ENCODE measurements around the gene C12orf50.

DNA sequence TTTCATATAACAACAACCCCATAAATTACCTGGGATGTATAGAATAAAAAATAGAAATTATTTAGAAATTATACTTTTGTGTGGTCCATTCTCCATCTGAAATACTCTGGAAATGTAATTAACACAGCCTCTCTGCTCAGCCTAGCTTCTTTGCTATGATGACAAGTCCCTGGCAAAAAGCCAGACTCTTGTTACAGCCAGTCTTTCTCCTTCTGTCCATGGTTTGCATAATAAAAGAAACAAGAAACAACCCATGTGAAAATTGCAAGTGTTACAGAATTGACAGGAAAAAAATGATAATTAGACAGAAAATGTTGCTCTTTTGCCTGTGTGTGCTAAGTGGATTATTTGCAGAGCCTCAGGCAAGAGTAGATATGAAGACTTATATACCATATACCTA lies 61.3 kb downstream of the C12orf50 start:
- TF ChIP-seq, protein P1, sequence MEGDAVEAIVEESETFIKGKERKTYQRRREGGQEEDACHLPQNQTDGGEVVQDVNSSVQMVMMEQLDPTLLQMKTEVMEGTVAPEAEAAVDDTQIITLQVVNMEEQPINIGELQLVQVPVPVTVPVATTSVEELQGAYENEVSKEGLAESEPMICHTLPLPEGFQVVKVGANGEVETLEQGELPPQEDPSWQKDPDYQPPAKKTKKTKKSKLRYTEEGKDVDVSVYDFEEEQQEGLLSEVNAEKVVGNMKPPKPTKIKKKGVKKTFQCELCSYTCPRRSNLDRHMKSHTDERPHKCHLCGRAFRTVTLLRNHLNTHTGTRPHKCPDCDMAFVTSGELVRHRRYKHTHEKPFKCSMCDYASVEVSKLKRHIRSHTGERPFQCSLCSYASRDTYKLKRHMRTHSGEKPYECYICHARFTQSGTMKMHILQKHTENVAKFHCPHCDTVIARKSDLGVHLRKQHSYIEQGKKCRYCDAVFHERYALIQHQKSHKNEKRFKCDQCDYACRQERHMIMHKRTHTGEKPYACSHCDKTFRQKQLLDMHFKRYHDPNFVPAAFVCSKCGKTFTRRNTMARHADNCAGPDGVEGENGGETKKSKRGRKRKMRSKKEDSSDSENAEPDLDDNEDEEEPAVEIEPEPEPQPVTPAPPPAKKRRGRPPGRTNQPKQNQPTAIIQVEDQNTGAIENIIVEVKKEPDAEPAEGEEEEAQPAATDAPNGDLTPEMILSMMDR (IDR thresholded peaks at IDR 0.05): no peak
- no peak for TF ChIP-seq POLR2A (IDR thresholded peaks at IDR 0.05)
